ENCODE results near the gene FGF2. TPM values are rescaled to one million over a fixed set of nuclear protein-coding genes. Genes with fewer than 3 reads are reported as not detected.

Gene FGF2
- 10 to 100 TPM; 32.5 to 54.7 (median 41.8) TPM for total RNA-seq

GRCh38 chr4:122826553-122827257 is at the start of gene FGF2:
FGF2 (plus strand) TSS chr4:122826831; CDS start chr4:122827175, 344 bp downstream.
- Histone ChIP-seq H3K4me3 (peak within 1 kb of the TSS; percentile 86 to 92), H3K9me3 (no peaks in the 10 kb centered on the region), H3K36me3 (no peaks in the 10 kb centered on the region), H3K27ac (peak within 1 kb of the TSS; percentile 89 to 97 (median 94)), H3K27me3 (no peaks in the 10 kb centered on the region), H3K4me1 (peaks cover 8 to 54% (median 10%) of the 10 kb centered on the region in 3 donors)
- WGBS, 2 donors (ENCODE audit: low coverage in 1 of 2): no CpG with 5 or more reads among the region's 97 CpGs
- ATAC-seq: peak; percentile 76
- peak; percentile 66 to 76 for TF ChIP-seq POLR2A (IDR thresholded peaks at IDR 0.05)
- TF ChIP-seq CTCF (IDR thresholded peaks at IDR 0.05): no peak
- TF ChIP-seq POLR2AphosphoS5 (IDR thresholded peaks at IDR 0.05): peak; percentile 69
- no peak for TF ChIP-seq EP300 (IDR thresholded peaks at IDR 0.05)

DNA sequence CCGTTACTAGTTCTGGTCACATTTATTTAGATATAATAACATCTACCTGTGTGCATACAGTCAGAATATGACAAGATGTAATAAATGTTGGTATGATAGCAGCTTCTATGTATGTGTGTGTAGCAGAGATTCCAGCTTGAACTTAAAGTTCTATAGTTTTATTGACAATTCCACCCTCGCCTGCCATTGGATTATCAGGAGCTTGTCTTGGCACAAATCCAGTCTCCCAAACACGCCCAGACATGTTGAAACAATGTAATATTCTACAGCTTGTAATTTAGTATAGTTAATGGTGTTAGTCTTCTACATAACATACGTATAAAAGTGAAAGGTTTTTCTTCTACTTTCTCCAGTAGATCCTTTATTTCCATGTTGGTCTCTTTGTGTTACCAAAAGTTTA is 49.7 kb upstream of the FGF2 start:
- ATAC-seq: no peak
- Histone ChIP-seq H3K27me3 (no peaks in the 10 kb centered on the region), H3K27ac (no peak overlapping the region), H3K36me3 (no peaks in the 10 kb centered on the region), H3K9me3 (peaks cover 0 to 6% (median 0%) of the 10 kb centered on the region in 3 donors), H3K4me3 (no peak overlapping the region), H3K4me1 (peaks cover 0 to 8% (median 0%) of the 10 kb centered on the region in 3 donors)
- WGBS, 2 donors (ENCODE audit: low coverage in 1 of 2): 78 to 83% methylated on average over 4 of the region's 4 CpGs
- no peak for TF ChIP-seq CTCF (IDR thresholded peaks at IDR 0.05)
- no peak for TF ChIP-seq EP300 (IDR thresholded peaks at IDR 0.05)
- TF ChIP-seq POLR2A (IDR thresholded peaks at IDR 0.05): no peak
- TF ChIP-seq POLR2AphosphoS5 (IDR thresholded peaks at IDR 0.05): no peak

DNA sequence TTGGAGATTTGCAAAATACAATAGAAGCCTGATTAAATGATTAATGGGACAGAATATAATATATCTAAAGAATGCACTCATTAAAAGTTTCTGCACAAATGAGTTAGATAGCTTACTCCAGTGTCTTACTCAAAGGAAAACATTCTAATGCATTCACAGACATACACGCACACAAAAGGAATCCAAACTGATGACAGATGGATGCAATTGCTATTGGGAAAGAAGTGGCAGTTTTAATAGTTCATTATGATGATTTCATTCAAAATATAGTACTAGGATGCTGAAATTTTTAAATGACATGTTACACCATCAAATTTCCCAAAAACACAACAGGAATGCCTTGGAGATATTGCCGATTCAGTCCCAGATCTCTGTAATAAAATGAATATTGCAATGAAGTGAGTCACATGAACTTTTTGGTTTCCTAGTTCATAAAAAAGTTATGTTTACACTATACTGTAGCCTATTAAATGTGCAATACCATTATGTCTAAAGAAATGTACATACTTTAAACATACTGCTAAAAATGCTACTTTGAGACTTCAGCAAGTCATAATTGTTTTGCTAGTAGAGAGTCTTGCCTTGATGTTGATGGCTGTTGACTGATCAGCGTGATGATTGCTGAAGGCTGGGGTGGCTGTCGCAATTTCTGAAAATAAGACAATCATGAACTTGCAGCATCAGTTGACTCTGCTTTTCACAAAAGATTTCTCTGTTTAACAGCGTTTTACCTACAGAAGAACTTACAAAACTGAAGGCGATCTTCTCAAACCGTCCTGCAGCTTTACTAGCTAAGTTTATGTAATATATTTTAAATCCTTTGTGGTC is 48.6 kb upstream of the FGF2 start:
- Histone ChIP-seq H3K27me3 (no peaks in the 10 kb centered on the region), H3K27ac (no peak overlapping the region), H3K36me3 (no peaks in the 10 kb centered on the region), H3K9me3 (peaks cover 0 to 6% (median 0%) of the 10 kb centered on the region in 3 donors), H3K4me3 (no peak overlapping the region), H3K4me1 (peaks cover 0 to 19% (median 0%) of the 10 kb centered on the region in 3 donors)
- ATAC-seq: no peak
- TF ChIP-seq EP300 (IDR thresholded peaks at IDR 0.05): no peak
- no peak for TF ChIP-seq POLR2AphosphoS5 (IDR thresholded peaks at IDR 0.05)
- no peak for TF ChIP-seq CTCF (IDR thresholded peaks at IDR 0.05)
- no peak for TF ChIP-seq POLR2A (IDR thresholded peaks at IDR 0.05)
- WGBS, 2 donors (ENCODE audit: low coverage in 1 of 2): 90 to 93% methylated on average over 7 of the region's 7 CpGs

DNA sequence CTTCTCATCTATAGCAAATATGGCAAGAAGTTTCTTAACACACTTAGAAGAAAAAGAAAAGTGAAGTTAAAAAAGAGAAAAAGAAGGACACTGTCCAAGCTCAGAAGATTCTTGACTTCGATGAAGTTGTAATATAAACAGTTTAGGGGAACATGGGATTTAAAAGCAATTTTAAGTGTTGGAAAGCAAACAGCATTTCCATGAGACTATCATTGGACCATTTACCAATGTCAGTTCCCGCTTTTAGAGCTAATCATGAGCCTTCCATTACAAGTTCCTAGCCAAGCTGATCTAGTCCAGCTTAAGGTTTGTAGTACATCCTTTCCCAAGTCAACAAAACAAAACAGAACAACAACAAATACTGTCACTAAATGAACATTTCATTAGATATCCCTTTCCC is 45.1 kb upstream of the FGF2 start:
- Histone ChIP-seq H3K27me3 (no peaks in the 10 kb centered on the region), H3K36me3 (no peaks in the 10 kb centered on the region), H3K4me3 (no peak overlapping the region), H3K9me3 (peaks cover 0 to 6% (median 0%) of the 10 kb centered on the region in 3 donors), H3K27ac (peak overlapping the region in 2 of 4 donors; percentile 7 to 38), H3K4me1 (peaks cover 5 to 34% (median 11%) of the 10 kb centered on the region in 3 donors)
- TF ChIP-seq POLR2AphosphoS5 (IDR thresholded peaks at IDR 0.05): peak; percentile 11
- no peak for TF ChIP-seq EP300 (IDR thresholded peaks at IDR 0.05)
- ATAC-seq: no peak
- WGBS, 2 donors (ENCODE audit: low coverage in 1 of 2): 10 to 16% methylated on average over 2 of the region's 2 CpGs
